HL-60 (cell line): ENCODE data around the gene LRRC32.
"Not testable (repeated sequence)": the region's sequence is repeated elsewhere in the genome, so short reads cannot be mapped to it uniquely, and the experiment has no call there.

ENCODE experiments used
- DNase-seq, 2 experiments: peaks; one replicate each; pipeline ENCODE4 v3.0.0-alpha.2; 2010 to 2020; ENCODE audit warnings: low read depth in 1 of 2, low spot score in 1 of 2
- H3K27ac ChIP-seq: fragments of 250-450 bp; sonication (Bioruptor Pico); replicated peaks from 2 replicates; pipeline ENCODE4 v1.5.1; 2020; ENCODE audit warnings: mild to moderate bottlenecking, moderate library complexity
- H3K27me3 ChIP-seq: fragments of 250-450 bp; sonication (Bioruptor Pico); 2 replicates; pipeline ENCODE4 v1.5.1; 2021; ENCODE audit warnings: mild to moderate bottlenecking, moderate library complexity; ENCODE audit not compliant: insufficient read depth, poor library complexity, severe bottlenecking
- H3K4me3 ChIP-seq: replicated peaks from 2 replicates; pipeline ENCODE4 v1.5.1; 2011; ENCODE audit warnings: mild to moderate bottlenecking, control low read depth, low read length; ENCODE audit not compliant: insufficient read depth
- GABPA ChIP-seq: IDR thresholded peaks from 2 replicates; pipeline ENCODE4 v1.6.1; 2012; ENCODE audit warnings: low read depth
- POLR2AphosphoS5 ChIP-seq: IDR thresholded peaks from 2 replicates; pipeline ENCODE4 v1.6.1; 2012; ENCODE audit warnings: low read depth
- SPI1 ChIP-seq: IDR thresholded peaks from 2 replicates; pipeline ENCODE4 v1.6.1; 2012; ENCODE audit warnings: low read depth, mild to moderate bottlenecking, borderline replicate concordance
- TF ChIP-seq, protein P1 (sequence below): IDR thresholded peaks from one replicate; pipeline ENCODE4 v1.5.1; 2011; ENCODE audit warnings: low read length, control low read depth, inconsistent platforms; ENCODE audit not compliant: insufficient read depth
- TF ChIP-seq, protein P2 (sequence below): IDR thresholded peaks from 2 replicates; pipeline ENCODE4 v1.6.1; 2012; ENCODE audit warnings: low read depth; ENCODE audit not compliant: insufficient replicate concordance

Gene LRRC32

DNA sequence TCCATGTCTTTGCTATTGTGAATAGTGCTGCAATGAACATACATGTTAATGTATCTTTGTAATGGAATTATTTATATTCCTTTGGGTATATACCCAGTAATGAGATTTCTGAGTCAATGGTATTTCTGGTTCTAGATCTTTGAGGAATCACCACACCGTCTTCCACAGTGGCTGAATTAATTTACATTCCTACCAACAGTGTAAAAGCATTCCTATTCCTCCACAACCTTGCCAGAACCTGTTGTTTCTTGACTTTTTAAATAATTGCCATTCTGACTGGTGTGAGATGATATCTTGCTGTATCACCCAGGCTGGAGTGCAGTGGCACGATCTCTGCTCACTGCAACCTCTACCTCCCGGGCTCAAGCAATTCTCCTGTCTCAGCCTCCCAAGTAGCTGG lies 26.8 kb downstream of the LRRC32 start:
- not testable (repeated sequence) for H3K4me3 ChIP-seq, H3K27me3 ChIP-seq, DNase-seq, H3K27ac ChIP-seq

DNA sequence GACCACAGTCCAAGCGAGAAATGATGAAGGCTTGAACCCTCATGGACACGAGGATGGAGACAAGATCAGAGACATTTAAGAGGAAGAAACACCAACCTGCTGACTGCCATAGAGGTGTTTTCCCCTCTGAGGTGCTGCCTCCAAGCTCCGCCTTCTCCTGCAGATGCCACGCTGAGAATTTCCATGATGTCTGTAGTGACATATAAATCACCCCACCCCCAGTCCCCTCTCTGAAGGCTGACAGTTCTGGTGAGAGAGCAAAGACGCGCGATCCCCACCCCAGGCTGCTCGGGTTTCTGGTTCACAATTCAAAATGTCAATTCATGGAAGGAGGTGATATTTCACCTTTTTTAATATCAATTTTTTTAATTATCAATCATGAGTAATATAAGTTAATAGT lies 28.2 kb downstream of the LRRC32 start:
- DNase-seq = no peak

DNA sequence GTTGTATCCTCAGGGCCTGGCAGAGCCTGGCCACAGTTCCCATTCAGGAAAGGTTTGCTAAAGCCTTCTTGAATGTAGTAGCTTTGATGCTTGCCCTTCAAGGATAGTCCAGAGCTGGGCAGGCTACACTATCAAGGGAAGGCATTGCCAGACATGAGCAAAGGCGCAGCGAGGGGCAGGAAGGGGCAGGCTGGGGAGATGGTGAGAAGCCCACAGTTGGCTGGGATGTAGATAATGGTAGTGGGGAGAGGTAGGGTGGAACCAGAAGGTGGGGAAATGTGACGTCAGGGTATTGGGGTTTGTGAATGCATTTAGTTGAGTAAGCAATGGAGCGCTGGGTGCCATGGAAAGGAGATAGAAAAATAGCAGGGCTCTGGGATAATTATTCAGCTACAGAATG lies 28.6 kb downstream of the LRRC32 start:
- H3K4me3 ChIP-seq = no peak overlapping the region
- TF ChIP-seq GABPA = no peak
- TF ChIP-seq, protein P1, sequence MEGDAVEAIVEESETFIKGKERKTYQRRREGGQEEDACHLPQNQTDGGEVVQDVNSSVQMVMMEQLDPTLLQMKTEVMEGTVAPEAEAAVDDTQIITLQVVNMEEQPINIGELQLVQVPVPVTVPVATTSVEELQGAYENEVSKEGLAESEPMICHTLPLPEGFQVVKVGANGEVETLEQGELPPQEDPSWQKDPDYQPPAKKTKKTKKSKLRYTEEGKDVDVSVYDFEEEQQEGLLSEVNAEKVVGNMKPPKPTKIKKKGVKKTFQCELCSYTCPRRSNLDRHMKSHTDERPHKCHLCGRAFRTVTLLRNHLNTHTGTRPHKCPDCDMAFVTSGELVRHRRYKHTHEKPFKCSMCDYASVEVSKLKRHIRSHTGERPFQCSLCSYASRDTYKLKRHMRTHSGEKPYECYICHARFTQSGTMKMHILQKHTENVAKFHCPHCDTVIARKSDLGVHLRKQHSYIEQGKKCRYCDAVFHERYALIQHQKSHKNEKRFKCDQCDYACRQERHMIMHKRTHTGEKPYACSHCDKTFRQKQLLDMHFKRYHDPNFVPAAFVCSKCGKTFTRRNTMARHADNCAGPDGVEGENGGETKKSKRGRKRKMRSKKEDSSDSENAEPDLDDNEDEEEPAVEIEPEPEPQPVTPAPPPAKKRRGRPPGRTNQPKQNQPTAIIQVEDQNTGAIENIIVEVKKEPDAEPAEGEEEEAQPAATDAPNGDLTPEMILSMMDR = no peak
- no peak for TF ChIP-seq SPI1
- TF ChIP-seq POLR2AphosphoS5 = no peak
- TF ChIP-seq, protein P2, sequence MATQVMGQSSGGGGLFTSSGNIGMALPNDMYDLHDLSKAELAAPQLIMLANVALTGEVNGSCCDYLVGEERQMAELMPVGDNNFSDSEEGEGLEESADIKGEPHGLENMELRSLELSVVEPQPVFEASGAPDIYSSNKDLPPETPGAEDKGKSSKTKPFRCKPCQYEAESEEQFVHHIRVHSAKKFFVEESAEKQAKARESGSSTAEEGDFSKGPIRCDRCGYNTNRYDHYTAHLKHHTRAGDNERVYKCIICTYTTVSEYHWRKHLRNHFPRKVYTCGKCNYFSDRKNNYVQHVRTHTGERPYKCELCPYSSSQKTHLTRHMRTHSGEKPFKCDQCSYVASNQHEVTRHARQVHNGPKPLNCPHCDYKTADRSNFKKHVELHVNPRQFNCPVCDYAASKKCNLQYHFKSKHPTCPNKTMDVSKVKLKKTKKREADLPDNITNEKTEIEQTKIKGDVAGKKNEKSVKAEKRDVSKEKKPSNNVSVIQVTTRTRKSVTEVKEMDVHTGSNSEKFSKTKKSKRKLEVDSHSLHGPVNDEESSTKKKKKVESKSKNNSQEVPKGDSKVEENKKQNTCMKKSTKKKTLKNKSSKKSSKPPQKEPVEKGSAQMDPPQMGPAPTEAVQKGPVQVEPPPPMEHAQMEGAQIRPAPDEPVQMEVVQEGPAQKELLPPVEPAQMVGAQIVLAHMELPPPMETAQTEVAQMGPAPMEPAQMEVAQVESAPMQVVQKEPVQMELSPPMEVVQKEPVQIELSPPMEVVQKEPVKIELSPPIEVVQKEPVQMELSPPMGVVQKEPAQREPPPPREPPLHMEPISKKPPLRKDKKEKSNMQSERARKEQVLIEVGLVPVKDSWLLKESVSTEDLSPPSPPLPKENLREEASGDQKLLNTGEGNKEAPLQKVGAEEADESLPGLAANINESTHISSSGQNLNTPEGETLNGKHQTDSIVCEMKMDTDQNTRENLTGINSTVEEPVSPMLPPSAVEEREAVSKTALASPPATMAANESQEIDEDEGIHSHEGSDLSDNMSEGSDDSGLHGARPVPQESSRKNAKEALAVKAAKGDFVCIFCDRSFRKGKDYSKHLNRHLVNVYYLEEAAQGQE = no peak
- no peak overlapping the region for H3K27ac ChIP-seq
- no peak for DNase-seq
- H3K27me3 ChIP-seq = no peaks in the 10 kb centered on the region

More for the DNA sequence above, 28.2 kb downstream of the LRRC32 start:
- H3K27ac ChIP-seq = no peak overlapping the region
- TF ChIP-seq, protein P1 = no peak
- TF ChIP-seq, protein P2 = no peak
- TF ChIP-seq POLR2AphosphoS5 (no peak), SPI1 (no peak), GABPA (no peak)
- no peak overlapping the region for H3K4me3 ChIP-seq
- H3K27me3 ChIP-seq = no peaks in the 10 kb centered on the region

DNA sequence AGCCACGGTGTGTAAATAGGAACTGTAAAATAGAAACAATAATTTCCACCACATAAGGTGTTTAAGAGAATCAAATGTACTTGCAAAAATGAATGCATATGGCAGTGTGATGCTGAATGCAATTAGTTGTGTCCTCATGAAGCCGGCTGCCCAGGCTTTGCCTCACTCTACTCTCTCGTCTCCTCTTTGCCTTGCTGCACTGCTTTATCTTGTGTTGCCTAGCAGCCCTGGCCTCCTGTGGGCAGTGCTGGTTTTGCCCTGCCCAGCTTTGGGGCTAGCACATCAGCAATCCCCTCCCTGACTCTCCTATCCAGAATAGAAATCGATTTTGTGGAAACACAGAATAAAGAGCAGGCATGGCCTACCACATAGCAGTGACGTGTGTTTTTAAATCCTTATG lies 30.0 kb downstream of the LRRC32 start:
- no peaks in the 10 kb centered on the region for H3K27me3 ChIP-seq
- H3K27ac ChIP-seq = no peak overlapping the region
- no peak for DNase-seq
- TF ChIP-seq, protein P1 = no peak
- no peak for TF ChIP-seq POLR2AphosphoS5
- TF ChIP-seq, protein P2 = no peak
- no peak for TF ChIP-seq GABPA
- no peak for TF ChIP-seq SPI1
- no peak overlapping the region for H3K4me3 ChIP-seq
